MM.1S (cell line): ENCODE measurements around the gene ARHGAP45.

Source experiments
- CTCF ChIP-seq: fragments of 300-600 bp; sonication (generic); IDR thresholded peaks from 2 replicates; pipeline ENCODE4 v1.5.1; 2016; ENCODE audit warnings: antibody characterized with exemption, low read length, mixed read lengths
- EZH2 ChIP-seq: fragments of 300-600 bp; sonication (generic); optimal IDR thresholded peaks from 2 replicates; pipeline ENCODE3; 2017; ENCODE audit warnings: low read depth, mild to moderate bottlenecking, antibody characterized with exemption, low read length, mixed read lengths
- EZH2phosphoT487 ChIP-seq: fragments of 300-600 bp; sonication (generic); IDR thresholded peaks from 2 replicates; pipeline ENCODE4 v1.6.1; 2018; ENCODE audit warnings: antibody characterized with exemption, low read length

- TF ChIP-seq CTCF (no peak), EZH2 (no peak), EZH2phosphoT487 (no peak)
Observed at GRCh38 chr19:1132552-1133383, 65.8 kb downstream of the ARHGAP45 start.
